LHCN-M2 (cell line): ENCODE measurements around the gene SKIDA1. TPM values are rescaled to one million over a fixed set of nuclear protein-coding genes. Genes with fewer than 3 reads are reported as not detected.
"Not testable (repeated sequence)": the region's sequence is repeated elsewhere in the genome, so short reads cannot be mapped to it uniquely, and the experiment has no call there.

Experiments used
- DNase-seq: peaks from one replicate; pipeline ENCODE4 v3.0.0-alpha.2; 2012; ENCODE audit warnings: low read depth
- polyA plus RNA-seq: library from polyadenylated mRNA; unstranded; fragments of >200 nt; gene quantifications from one replicate; pipeline ENCODE4 v1.2.1, GENCODE V29; 2012; ENCODE audit warnings: missing spikeins
- total RNA-seq: library from RNA; depleted of rRNA; stranded (reverse); fragments of >200 nt; gene quantifications from 2 replicates; pipeline ENCODE4 v1.2.3, GENCODE V29; 2014; rRNA removed

The SKIDA1 gene
- 0.13 and 0.63 TPM in 2 replicates for total RNA-seq
- 0.09 TPM for polyA plus RNA-seq

- peak; percentile 86 for DNase-seq
Observed at GRCh38 chr10:21525367-21526187, at the start of gene SKIDA1. SKIDA1 (minus strand) TSS chr10:21525682; CDS start chr10:21517822, 7,860 bp downstream.

- not testable (repeated sequence) for DNase-seq
Observed at GRCh38 chr10:21574514-21574913, 49.0 kb upstream of the SKIDA1 start.

GRCh38 chr10:21572578-21572977, 47.1 kb upstream of the SKIDA1 start:
- DNase-seq, result peak; percentile 83

DNA sequence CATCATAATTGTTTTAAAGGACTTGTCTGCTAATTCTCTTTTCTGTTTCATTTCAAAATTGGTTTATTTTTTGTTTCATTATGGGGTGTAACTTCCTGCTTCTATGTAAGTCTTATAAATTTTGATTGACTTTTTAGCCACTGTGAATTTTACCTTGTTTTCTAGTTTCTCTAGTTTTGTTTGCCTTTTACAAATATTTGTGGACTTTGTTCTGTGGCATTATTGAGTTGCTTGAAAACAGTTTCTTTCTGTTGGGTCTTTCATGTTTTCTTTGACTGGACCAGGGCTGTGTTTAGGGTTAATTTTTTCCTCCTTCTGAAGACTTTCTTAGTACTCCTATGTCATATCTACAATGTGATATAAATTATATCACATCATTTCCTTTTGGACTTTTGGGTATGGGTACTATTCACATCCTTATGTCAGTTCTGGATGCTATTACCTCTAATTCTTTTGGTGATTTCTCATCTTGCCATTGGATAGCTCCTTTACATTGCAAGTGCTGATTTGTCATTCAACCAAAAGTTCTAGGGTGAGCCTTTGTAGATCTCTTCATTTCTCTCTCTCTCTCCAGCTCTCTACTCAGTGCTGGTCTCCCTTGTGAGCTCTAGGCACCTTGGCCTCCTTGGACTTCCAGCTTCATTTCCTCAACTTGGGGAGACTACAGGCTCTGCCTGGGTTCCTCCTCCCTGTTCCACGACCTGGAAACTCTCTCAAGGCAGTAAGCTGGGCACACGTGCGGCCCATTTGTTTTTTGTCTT, 45.5 kb upstream of the SKIDA1 start:
- DNase-seq, result no peak

GRCh38 chr10:21558984-21559383, 33.5 kb upstream of the SKIDA1 start:
- DNase-seq, result not testable (repeated sequence)

GRCh38 chr10:21556527-21556926, 31.0 kb upstream of the SKIDA1 start:
- no peak for DNase-seq

DNA sequence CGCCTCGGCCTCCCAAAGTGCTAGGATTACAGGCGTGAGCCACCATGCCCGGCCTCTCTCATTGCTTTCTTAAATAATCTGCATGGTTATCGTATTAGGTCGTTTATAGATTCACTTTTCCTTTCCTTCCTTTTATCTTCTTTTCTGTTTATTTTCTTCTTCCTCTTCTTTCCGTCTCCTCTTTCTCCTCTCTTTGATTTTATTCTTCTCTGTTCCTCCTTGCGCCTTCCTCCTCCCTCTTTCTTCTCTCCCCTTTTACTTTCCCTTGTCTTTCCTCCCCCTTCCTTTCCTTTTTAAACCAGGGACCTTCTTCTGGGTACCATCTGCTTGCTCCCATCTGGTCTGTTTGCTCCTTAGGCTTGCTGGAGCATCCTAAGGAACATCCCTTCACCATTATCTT, 27.2 kb upstream of the SKIDA1 start:
- DNase-seq, result no peak

GRCh38 chr10:21547246-21547645, 21.8 kb upstream of the SKIDA1 start:
- DNase-seq, result no peak

DNA sequence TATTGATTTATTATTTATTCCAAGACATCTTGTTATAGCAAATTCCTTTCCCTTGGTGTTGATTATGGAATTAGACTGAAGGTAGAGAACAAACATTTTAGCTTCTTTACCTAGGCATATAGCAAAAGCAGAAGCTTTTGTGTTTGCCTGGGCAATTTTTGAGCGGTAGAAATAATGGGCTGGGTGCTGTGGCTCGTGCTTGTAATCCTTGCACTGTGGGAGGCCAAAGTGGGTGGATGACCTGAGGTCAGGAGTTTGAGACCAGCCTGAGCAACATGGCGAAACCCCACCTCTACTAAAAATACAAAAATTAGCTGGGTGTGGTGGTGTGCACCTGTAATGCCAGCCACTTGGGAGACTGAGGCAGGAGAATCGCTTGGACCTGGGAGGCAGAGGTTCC, 15.2 kb upstream of the SKIDA1 start:
- DNase-seq, result not testable (repeated sequence)

DNA sequence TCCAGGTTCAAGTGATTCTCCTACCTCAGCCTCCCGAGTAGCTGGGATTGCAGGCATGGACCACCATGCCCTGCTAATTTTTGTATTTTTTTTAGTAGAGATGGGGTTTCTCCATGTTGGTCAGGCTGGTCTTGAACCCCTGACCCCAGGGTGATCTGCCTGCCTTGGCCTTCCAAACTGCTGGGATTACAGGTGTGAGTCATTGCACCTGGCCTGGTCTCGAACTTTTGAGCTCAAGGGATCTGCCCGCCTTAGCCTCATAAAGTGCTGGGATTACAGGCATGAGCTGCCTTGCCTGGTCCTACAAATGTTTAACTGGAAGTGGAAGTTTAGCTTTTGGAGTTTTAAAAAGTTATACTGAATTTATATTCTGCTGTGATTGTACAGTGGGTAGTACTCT, 11.4 kb upstream of the SKIDA1 start:
- no peak for DNase-seq

GRCh38 chr10:21535976-21536375, 10.5 kb upstream of the SKIDA1 start:
- DNase-seq, result not testable (repeated sequence)

DNA sequence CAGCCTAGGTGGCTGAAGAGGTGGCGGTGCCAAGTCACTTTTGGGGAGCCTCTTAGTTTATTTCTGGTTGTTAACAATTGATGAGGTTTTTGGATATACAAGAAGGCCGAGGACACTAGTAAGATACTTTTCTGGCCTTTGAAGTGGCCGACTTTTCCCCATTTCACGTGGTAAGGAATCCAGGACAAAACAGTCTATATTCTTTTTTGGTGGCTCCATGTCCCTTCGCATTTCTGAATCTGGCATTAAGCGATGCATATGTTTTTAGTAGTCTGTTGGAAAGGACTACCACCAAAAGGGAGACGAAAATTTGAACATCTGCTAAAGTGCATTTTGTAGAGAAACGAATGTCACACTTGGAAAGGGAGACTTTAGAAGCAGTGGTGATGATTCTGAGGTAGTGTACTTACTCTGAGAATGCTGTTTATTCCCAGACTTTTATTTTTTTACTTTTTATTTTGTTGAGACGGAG, 10.0 kb upstream of the SKIDA1 start:
- no peak for DNase-seq

DNA sequence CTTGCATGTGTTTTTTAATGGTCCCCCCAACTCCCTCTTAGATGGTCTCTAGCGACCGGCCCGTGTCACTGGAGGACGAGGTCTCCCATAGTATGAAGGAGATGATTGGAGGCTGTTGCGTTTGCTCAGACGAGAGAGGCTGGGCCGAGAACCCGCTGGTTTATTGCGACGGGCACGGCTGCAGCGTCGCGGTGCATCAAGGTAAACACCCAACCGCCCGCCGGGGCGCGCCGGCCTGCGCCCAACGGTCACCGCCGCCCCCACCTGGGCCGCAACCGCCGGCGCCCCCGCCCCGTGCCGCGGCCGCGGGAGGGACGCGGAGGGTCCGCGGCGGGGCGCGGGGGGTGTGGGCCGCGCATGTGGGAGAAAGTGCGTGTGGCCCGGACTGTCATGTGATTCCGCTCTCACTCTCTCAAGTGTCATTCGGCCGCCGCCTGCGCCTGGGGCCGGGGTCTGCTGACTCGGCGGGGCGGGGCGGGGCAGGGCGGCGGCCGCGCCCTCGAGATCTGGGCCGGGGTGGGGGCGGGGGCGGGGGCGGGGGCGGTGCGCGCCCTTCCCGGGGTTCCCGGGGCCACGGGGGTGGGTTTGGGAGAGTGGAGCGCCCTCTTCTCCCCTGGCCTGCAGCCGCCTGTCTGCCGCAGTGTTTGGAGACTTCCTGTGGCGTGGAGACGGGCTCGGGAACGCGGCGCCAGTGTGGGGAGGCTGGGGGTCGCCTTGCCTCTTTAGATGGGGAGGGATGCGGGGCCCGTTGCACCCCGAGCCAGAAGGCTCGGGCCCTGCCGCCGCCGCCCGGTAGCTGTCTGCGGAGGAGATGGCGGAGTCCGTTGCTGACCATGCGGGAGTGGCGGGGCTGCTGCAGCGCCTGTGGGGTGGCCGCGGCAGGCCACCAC, 9.4 kb upstream of the SKIDA1 start:
- DNase-seq, result peak; percentile 40

- DNase-seq, result no peak
Observed at GRCh38 chr10:21534280-21534586, 8.8 kb upstream of the SKIDA1 start.

- DNase-seq, result peak; percentile 96
Observed at GRCh38 chr10:21533467-21534279, 8.2 kb upstream of the SKIDA1 start, which contains the start of gene MLLT10. MLLT10 (plus strand) TSS chr10:21534232; CDS start chr10:21534645, 413 bp downstream.

DNA sequence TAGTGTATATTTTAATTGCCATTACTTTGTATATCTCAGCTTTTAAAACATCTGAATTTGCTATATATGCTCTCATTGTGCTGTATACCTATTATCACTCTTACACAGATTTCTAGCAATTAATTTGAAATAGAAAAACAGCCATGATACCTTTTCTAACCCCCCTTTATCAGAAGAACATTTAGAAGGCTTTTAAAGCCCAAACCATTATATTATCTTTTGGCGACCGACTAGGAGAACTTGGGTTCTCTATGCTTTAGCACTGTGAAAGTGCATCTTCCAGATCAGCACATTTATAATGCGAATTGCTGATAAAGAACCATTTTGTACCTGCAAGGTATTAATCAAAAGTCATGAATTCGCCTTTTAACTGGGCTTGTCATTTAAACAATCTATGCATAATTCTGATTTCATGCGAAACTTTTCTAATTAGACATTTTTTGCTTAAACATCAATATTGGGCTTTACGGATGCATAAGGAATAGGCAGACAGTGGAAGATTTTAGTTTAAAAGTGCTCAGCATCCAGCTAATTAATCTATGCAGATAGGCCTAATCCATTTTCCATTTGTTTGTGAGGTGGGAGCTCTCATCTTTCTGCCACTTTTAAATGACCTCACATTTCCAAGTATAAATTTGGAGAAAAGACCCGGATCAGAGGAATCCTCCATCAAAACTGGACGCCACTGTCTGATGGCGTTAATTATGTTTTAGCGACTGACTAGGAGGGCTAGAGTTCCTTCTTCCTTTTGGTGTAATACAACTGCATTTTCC, 7.4 kb upstream of the SKIDA1 start:
- peak; percentile 9 for DNase-seq

DNA sequence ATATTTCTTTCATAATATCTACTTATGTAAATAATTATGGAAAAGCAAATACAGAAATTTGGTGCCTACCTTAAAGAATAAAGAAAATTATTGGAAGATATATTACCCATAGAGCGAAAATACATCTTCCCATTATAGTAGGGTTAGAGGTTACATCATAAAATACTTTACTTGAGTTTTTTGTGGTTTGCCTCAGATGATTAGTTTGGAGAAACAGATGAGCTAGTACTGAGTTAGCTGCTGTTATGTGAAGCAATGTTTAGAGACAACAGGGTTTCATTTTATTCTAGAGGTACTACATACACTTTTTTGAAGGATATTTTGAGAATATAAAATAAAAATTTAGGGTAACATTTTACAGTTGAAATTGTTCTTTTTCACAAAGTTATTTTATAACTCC, 5.7 kb upstream of the SKIDA1 start:
- peak; percentile 76 for DNase-seq

GRCh38 chr10:21530641-21531040, 5.2 kb upstream of the SKIDA1 start:
- DNase-seq, result no peak

- no peak for DNase-seq
Observed at GRCh38 chr10:21530168-21530567, 4.7 kb upstream of the SKIDA1 start.
